GM19193 (cell line): ENCODE data around the gene HOXA11.

ENCODE experiments used
- POLR2A ChIP-seq: IDR thresholded peaks from 4 replicates; pipeline ENCODE4 v1.6.1; 2011; ENCODE audit not compliant: insufficient read depth, insufficient read length; ENCODE audit errors: extremely low read depth

HOXA11 gene

GRCh38 chr7:27151341-27151930, 33.6 kb downstream of the HOXA11 start:
- no peak for TF ChIP-seq POLR2A

DNA sequence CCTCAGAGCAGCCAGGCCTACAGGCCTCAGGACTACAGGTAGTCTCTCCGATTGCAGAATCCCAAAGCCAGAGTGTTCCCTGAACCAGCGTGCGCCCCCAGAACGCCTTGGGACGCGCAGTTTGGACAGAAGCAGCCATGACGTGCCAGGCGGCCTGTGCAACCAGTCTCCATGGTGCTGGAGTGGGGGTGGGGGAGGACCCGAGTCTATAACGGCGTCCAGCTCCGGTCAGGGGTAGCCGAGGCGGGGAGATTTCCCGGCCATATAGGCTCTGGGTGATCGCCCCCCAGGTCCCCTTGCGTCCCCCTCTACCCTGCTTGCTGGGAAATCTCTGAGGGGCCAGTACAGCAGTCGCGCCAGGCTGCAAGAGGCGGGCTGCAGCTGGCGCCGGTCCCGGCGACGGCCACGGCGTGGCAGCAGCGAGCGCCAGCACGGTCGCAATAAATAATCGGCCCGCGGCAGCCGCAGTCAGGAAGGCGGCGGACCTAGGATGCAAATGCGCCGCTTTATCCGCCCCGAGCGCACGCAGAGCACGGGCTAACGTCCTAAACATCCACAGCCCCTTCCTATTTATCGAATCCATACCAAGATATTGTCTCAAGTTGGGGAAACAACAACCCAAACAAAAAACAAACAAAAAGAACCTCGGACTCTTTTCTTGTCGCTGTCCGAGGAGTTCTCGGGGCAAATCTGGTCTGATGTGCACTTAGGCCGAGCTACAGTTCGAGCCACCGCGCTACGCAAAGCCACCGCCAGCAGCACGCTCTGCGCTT, 34.3 kb downstream of the HOXA11 start:
- TF ChIP-seq POLR2A = no peak

- no peak for TF ChIP-seq POLR2A
These were observed 35.0 kb downstream of the HOXA11 start for GRCh38 chr7:27149842-27150567.

- TF ChIP-seq POLR2A = no peak
These were observed 36.0 kb downstream of the HOXA11 start for GRCh38 chr7:27148756-27149641.

GRCh38 chr7:27148031-27148755, 36.8 kb downstream of the HOXA11 start:
- no peak for TF ChIP-seq POLR2A

DNA sequence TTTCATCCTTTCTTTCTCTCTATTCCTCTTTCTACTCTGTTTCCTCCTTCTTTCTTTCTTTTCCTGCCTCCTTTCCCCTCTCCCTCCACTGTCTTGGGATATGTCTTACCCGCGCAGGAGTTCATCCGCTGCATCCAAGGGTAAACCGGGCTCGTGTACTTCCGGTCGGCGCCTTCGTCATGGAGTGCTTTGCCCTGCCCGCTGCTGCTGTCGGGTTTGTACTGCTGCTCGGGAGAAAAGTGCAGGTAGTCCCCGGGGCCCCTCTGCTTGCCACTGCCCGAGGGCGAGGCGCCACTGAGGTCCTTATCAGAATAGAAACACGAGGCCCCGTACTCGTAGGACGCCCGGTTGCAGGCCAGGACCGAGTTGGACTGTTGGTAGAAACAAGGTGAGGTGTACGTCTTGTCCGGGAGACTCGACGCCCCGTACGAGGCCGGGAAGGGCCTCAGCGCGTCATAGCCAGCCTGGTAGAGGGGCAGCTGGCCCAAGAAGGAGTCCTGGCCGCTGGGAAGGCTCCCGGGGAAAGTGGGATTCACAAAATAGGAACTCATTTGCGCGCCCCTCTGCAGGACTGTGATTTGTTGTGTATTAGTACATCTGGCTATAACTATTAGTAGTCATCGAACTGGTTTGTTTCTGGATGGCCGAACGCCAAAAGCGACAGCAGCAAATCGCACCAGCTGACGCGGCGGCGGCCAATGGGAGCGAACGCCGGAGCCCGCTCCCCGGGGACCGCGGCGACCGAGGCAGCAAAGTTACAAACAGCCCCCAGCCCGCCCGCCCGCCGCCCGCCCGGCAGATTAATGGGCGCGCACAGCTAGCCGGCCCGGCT, 37.6 kb downstream of the HOXA11 start, which contains the start of gene HOXA6:
Gene HOXA6 (minus strand): TSS at position 576 of the 832 bp plus-strand sequence. CDS start 25 bp downstream, at position 551.
- no peak for TF ChIP-seq POLR2A

GRCh38 chr7:27146491-27147198, 38.4 kb downstream of the HOXA11 start:
- no peak for TF ChIP-seq POLR2A

- no peak for TF ChIP-seq POLR2A
These were observed 39.1 kb downstream of the HOXA11 start for GRCh38 chr7:27145914-27146412.

- TF ChIP-seq POLR2A = no peak
These were observed 39.7 kb downstream of the HOXA11 start for GRCh38 chr7:27145165-27145913.

- TF ChIP-seq POLR2A = no peak
These were observed 40.3 kb downstream of the HOXA11 start for GRCh38 chr7:27144781-27145164.

- no peak for TF ChIP-seq POLR2A
These were observed 40.9 kb downstream of the HOXA11 start for GRCh38 chr7:27143950-27144780.
